GM12801 (cell line): ENCODE results near the gene PISD.

ENCODE experiments used
- CTCF ChIP-seq: IDR thresholded peaks from one replicate; pipeline ENCODE4 v1.5.1; 2011; ENCODE audit warnings: control low read depth; ENCODE audit not compliant: insufficient read length; ENCODE audit errors: extremely low read depth

Gene PISD

DNA sequence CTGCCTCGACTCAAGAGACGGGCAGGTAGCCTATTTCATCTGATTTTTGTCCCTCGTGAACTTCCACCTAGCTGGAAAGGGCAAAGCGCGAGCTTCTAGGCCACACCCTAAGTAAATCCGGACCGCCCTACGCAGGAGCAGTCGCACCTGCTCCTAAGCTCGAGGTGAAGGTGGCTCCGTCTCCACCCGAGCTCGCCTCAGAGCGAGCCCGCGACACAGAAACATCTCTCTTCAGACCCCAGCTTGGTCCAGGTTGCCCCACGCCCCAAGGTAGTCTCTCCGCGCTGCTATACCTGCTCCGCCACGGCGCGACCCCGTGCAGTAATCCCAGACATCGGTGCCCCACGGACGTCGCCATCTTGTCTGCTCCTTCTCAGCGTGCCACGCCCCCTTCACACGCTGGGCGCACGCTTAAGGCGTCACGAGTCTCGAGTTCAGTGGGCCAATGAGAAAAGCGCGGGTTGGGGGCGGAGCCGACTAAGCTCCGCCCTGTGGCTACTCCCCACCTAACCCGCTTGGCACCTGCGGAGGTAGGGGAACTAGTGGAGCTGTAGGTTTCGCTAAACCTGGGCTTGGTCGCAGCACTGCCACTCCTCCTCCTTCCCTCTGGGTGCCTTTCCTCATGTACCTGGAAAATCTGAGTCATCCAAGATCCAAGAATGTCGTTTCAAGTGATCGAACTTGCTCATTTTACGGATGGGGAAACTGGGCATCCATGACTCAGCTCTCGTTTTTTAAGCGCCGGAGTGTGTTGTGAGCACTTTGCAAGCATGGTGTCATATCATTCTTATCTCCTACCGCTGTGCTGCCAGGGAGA, at the start of gene PISD:
Gene PISD, minus strand, starts transcription at position 365 of the 817 bp plus-strand sequence. Its CDS starts 7 bp downstream, at position 358.
- TF ChIP-seq CTCF, result no peak

DNA sequence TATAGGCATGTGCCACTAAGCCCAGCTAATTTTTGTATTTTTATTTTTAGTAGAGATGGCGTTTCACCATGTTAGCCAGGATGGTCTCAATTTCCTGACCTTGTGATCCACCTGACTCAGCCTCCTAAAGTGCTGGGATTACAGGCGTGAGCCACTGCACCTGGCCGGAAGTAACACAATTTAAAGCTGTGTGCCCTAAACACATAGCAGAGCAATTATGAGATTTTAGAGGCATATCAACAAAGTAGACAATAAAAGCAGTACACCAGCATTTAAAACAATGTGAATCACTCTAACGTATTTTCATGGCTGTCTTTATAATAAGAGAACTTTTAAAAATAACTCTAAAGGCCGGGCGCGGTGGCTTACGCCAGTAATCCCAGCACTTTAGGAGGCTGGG, 45.5 kb upstream of the PISD start:
- TF ChIP-seq CTCF, result no peak

GRCh38 chr22:31695423-31695822, 33.4 kb upstream of the PISD start:
- TF ChIP-seq CTCF, result no peak

GRCh38 chr22:31692186-31692886, 30.3 kb upstream of the PISD start:
- no peak for TF ChIP-seq CTCF

DNA sequence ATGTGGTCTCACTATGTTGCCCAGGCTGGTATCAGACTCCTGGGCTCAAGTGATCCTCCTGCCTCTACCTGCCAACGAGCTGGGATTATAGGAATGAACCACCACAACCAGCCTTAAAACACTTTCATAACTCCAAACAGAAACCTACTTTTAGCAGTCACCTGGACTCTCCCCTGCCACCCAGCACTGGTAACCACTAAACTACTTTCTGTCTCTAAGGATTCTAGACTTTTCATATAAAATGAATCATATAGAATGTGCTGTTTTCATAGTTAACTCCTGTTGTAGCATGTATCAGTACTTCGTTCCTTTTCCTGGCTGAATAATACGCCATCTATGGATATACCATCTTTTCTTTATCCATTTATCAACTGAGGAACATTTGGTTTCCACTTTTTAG, 29.4 kb upstream of the PISD start:
- no peak for TF ChIP-seq CTCF

GRCh38 chr22:31683181-31684105, 21.4 kb upstream of the PISD start:
- TF ChIP-seq CTCF, result no peak

- TF ChIP-seq CTCF, result no peak
These were observed 20.7 kb upstream of the PISD start for GRCh38 chr22:31682751-31683150.
